GM12892 (cell line): ENCODE results near the gene XPO1.

Source experiments
- POLR2A ChIP-seq: IDR thresholded peaks from 2 replicates; pipeline ENCODE4 v1.6.1; 2011; ENCODE audit warnings: low read depth, low read length, control low read depth
- POLR2AphosphoS5 ChIP-seq: IDR thresholded peaks from 2 replicates; pipeline ENCODE4 v1.6.1; 2011; ENCODE audit warnings: low read depth, low read length, control low read depth
- TAF1 ChIP-seq: IDR thresholded peaks from 2 replicates; pipeline ENCODE4 v1.6.1; 2011; ENCODE audit warnings: low read depth, mild to moderate bottlenecking, control low read depth, low read length, borderline replicate concordance

- TF ChIP-seq POLR2A (no peak), POLR2AphosphoS5 (no peak), TAF1 (no peak)
These were observed 2.0 kb downstream of the XPO1 start for GRCh38 chr2:61536180-61536571.
